Measurements from ENCODE around the gene RNF11.

DNA sequence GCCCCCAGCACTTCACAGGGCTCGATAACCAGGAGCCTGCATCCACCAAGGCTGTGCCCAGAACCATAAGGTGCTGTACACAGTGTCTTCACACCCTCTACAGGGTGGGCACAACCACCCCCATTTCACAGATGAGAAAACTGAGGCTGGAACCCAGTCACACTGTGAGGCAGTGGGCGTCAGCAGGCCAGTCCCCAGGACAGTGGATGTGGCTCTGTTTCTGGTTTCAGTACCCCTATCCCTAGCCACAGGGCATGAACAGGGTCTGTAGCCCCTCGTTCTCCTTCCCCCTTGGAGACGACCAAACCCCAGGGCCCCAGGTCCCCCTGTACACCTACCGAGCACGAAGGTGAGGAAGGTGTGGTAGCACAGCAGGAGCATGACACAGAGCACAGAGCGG is 66.7 kb downstream of the RNF11 start:
- no peak for TF ChIP-seq ESRRG (CRISPR knock-in tag; IDR thresholded peaks at IDR 0.05)
- no peak for TF ChIP-seq PPARA (CRISPR knock-in tag; IDR thresholded peaks at IDR 0.05; ENCODE audit: borderline replicate concordance)
- TF ChIP-seq, protein P1, sequence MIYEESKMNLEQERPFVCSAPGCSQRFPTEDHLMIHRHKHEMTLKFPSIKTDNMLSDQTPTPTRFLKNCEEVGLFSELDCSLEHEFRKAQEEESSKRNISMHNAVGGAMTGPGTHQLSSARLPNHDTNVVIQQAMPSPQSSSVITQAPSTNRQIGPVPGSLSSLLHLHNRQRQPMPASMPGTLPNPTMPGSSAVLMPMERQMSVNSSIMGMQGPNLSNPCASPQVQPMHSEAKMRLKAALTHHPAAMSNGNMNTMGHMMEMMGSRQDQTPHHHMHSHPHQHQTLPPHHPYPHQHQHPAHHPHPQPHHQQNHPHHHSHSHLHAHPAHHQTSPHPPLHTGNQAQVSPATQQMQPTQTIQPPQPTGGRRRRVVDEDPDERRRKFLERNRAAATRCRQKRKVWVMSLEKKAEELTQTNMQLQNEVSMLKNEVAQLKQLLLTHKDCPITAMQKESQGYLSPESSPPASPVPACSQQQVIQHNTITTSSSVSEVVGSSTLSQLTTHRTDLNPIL (CRISPR knock-in tag; IDR thresholded peaks at IDR 0.05; ENCODE audit: low read depth): no peak
- no peak for TF ChIP-seq ZFP3 (CRISPR knock-in tag; IDR thresholded peaks at IDR 0.05)
- TF ChIP-seq SNAI2 (CRISPR knock-in tag; IDR thresholded peaks at IDR 0.05): no peak
- no peak for TF ChIP-seq OSR1 (CRISPR knock-in tag; IDR thresholded peaks at IDR 0.05)
- no peak for TF ChIP-seq ZNF565 (CRISPR knock-in tag; conservative IDR thresholded peaks at IDR 0.05; ENCODE audit: low read depth)
- no peak for TF ChIP-seq ARNTL (CRISPR knock-in tag; IDR thresholded peaks at IDR 0.05; ENCODE audit: borderline replicate concordance, low read depth)
- TF ChIP-seq, protein P2, sequence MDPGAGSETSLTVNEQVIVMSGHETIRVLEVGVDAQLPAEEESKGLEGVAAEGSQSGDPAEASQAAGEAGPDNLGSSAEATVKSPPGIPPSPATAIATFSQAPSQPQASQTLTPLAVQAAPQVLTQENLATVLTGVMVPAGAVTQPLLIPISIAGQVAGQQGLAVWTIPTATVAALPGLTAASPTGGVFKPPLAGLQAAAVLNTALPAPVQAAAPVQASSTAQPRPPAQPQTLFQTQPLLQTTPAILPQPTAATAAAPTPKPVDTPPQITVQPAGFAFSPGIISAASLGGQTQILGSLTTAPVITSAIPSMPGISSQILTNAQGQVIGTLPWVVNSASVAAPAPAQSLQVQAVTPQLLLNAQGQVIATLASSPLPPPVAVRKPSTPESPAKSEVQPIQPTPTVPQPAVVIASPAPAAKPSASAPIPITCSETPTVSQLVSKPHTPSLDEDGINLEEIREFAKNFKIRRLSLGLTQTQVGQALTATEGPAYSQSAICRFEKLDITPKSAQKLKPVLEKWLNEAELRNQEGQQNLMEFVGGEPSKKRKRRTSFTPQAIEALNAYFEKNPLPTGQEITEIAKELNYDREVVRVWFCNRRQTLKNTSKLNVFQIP (CRISPR knock-in tag; IDR thresholded peaks at IDR 0.05; ENCODE audit: borderline replicate concordance, low read depth): no peak
- no peak for TF ChIP-seq BACH2 (CRISPR knock-in tag; IDR thresholded peaks at IDR 0.05; ENCODE audit: borderline replicate concordance)

Data from SK-N-SH treated with all-trans-retinoic acid at 6 μM for 48 hours (cell line).